ENCODE measurements around the gene LARP4B.

DNA sequence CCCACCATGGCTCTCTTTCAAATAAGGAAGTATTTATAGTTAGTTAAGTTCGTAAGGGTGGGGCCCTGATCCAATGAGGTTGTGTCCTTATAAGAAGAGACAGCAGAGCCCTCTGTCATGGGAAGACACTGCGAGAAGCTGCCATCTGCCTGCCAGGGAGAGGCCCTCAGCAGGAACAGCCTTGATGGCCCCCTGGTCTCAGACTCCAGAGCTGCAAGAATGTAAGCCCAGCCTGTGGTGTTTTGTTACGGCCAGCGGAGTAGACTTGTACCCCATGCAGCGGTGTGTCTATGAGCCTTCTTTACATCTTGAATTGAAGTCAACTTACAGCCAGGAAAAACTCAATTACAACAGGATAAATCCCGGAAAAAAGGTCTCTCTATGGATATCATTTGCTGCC lies 14.3 kb upstream of the LARP4B start:
- TF ChIP-seq, protein P1, sequence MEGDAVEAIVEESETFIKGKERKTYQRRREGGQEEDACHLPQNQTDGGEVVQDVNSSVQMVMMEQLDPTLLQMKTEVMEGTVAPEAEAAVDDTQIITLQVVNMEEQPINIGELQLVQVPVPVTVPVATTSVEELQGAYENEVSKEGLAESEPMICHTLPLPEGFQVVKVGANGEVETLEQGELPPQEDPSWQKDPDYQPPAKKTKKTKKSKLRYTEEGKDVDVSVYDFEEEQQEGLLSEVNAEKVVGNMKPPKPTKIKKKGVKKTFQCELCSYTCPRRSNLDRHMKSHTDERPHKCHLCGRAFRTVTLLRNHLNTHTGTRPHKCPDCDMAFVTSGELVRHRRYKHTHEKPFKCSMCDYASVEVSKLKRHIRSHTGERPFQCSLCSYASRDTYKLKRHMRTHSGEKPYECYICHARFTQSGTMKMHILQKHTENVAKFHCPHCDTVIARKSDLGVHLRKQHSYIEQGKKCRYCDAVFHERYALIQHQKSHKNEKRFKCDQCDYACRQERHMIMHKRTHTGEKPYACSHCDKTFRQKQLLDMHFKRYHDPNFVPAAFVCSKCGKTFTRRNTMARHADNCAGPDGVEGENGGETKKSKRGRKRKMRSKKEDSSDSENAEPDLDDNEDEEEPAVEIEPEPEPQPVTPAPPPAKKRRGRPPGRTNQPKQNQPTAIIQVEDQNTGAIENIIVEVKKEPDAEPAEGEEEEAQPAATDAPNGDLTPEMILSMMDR (IDR thresholded peaks at IDR 0.05) = no peak
- TF ChIP-seq POLR2A (IDR thresholded peaks at IDR 0.05) = no peak

Measured in gastroesophageal sphincter (tissue), 3 donors.